HG03039 (cell line): ENCODE results near the gene MICB.
"Not testable (repeated sequence)": the region's sequence is repeated elsewhere in the genome, so short reads cannot be mapped to it uniquely, and the experiment has no call there.

ENCODE experiments used
- ATAC-seq: cut with Tn5 transposase; IDR thresholded peaks from one replicate; pipeline ENCODE4 v1.9.1; 2021; ENCODE audit warnings: mild to moderate bottlenecking, moderate library complexity; ENCODE audit not compliant: unreplicated experiment

The MICB gene

GRCh38 chr6:31497531-31498476 lies at the start of gene MICB:
MICB (plus strand) TSS chr6:31498145; CDS start chr6:31498194, 49 bp downstream.
- ATAC-seq: peak; percentile 43

DNA sequence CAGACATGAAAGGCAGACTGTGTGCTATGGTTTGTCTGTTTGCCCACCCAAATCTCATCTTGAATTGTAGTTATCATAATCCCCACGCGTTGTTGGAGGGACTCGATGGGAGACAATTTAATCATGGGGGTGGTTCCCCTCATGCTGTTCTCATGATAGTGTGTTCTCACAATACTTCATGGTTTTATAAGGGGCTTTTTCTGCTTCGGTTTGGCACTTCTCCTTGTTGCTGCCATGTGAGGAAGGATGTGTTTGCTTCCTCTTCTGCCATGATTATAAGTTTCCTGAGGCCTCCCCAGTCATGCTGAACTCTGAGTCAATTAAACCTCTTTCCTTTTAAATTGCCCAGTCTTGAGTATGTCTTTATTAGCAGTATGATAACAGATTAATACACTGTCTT lies 47.2 kb upstream of the MICB start:
- no peak for ATAC-seq

GRCh38 chr6:31452859-31453258 lies 45.1 kb upstream of the MICB start:
- no peak for ATAC-seq

DNA sequence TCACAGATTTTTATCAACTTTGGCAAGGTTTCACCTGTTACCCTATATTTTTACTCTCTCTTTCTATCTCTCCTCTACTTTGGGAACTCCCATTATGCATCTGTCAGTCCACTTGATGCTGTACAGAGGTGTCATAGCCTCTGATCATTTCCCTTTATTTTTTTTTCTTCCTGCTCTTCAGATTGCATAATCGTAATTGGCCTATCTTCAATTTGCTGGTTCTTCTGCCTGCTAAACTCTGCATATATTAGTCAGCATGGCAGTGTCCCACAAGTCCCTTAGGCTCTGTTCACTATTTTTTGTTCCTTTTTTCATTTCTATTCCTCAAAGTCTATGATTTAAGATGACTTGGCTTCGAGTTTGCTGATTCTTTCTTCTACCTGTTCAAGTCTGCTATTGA lies 44.7 kb upstream of the MICB start:
- no peak for ATAC-seq

DNA sequence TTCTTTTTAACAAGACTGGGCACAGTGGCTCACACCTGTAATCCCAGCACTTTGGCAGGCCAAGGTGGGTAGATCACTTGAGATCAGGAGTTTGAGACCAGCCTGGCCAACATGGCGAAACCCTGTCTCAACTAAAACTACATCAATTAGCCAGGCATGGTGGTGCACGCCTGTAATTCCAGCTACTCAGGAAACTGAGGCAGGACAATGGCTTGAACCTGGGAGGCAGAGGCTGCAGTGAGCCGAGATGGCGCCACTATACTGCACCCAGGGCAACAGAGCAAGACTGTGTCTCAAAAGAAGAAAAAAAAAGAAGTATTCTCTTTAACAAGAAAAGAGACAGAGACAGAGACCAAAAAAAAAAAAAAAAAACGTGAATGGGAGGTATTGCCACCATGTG lies 38.1 kb upstream of the MICB start:
- not testable (repeated sequence) for ATAC-seq

DNA sequence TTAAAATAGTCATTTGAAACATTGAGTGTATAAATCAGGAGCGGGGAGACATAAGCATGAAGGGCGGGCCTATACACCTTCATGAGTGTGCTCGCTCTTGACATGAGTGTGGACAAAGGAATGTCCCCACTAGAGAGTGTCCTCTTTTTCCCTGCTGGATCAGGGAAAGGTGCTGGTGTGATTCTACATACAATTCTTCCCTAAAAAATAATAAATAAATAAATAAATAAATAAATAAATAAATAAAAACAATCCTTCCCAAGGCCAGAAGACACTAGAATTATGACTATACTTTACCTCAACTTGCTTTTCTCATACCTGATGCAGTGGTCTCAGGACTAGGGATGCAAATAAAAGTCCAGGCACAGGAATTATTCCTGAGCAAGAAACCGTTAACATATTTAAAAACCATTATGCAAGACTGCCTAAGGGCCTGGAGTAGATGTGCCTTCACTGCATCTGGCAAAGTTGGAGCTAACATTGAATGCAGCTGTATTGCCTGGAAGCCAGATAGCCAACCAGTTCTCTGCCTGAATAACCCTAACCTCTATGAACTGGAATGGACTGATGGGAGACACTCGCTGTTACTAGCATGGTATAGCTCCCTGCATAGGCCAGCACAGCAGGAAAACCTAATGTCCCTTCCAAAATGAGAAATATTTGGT lies 37.5 kb upstream of the MICB start:
- no peak for ATAC-seq

DNA sequence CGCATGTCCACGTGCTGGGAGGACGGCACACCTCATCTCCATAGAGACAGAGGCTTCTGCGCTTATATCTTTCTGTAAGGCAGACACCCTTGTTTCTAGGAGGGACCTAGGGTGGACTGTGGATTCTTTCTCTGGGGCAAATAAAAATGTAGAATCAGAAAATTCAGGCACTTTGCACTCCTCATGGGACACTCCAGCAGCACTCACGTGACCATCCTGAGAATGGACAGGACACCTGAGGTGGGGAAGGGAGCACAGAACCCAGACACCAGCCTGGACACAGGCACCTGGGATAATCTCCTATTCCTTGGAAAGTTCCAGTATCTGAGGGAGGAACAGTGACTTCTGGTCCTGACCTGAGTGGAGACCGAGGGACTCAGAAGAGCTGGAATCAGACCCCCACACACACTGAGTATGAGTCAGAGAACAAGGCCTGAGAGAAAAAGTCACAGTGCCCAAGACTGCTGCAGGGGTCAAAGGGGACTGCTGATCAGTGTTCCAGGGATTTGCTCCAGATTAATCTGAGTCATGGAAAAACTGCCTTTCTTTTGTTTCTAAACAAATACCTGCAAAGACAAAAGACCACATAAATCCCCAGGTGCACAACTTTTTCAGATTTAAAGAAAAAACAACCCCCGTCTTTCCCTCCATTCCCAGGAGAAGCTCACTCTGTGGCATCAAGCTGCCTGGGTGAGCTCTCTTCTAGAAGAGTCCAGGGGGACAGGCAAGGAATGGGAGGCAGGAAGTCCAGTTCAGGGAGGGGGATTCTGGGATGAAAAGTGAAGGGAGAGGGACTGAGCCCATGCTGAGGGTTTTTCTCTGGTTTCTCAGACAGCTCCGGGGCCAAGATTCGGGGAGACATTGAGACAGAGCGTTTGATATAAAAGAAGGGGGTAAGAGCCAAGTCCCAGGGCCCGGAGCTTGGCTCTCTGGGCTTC lies 35.6 kb upstream of the MICB start:
- no peak for ATAC-seq

DNA sequence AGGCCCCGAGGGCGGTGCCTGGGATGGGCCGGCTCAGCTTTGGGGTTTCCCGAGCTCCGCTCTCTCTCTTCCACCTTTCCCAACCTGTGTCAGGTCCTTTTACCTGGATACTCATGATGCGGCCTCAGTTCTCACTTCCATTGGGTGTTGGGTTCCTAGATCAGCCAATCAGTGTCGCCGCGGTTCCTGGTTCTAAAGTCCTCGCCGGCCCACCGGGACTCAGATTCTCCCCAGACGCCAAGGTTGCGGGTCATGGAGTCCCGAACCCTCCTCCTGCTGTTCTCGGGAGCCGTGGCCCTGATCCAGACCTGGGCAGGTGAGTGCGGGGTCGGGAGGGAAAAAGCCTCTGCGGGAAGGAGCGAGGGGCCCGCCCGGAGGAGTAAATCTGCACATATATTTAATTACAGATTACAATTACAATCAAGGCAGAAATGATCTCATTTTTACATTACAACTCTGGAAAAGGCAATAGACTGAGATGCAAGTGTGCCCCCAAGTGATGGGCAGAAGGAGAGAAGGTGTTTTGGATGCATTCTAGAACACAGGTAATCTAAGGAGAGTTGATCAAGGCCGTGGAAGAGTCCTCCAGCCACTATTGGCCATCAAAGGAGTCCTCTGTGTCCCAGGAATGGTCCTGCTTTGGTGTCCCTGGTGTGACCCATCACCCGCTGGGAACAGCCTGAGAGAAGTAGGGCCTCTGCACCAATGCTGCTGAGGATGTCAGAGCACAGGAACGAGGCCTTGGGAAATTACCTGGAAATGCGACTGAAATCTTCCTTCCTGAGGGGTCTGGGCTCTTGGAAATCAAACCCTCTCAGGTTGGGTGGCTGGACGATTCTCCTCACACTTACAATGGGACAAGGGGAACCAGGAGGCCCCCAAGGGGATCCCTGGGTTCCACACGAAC lies 34.7 kb upstream of the MICB start:
- ATAC-seq: no peak

DNA sequence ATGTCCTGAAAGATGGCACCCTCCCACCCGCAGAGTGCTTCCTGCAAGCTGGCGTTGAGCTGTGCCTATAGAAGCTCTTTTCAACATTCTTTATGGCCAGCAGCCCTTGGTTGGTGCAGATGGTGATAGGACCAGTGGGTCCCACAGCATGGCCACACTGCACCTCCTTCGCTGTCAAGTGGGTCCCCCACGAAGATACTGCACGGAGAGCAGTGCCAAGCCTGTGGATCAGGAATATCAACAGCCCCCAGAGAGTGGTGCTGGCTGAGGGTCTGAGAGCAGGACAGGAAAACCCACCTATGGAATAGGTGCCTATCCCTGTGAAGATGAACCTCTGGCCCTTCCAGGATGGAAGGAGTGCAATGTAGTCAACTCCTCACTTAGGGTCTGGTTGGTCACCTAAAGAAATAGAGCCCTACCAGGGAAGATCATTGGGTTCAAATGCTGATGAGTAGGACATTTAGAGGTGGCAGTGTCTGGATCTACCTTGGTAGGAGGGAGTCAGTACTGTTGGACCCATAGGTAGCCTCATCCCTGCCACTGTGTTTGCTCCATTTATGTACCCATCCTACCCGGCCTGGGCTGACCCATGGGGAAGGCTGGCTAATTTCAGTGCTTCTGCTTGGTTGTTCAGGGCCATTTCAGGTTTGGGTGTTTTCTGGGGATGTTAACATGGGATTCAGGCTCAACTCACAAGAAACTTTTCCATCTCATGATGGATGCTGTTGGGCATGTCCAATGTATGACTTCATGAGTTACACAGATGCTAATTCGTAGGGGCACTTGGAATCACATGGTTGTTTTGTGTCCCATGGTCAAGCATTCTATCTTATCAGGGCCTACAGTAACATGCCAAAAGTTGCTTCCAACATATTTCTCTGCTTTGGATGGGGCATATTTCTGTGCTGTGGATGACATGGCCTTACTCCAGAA lies 33.4 kb upstream of the MICB start:
- ATAC-seq: no peak

- ATAC-seq: no peak
Measured at GRCh38 chr6:31465185-31465536, 32.8 kb upstream of the MICB start.

DNA sequence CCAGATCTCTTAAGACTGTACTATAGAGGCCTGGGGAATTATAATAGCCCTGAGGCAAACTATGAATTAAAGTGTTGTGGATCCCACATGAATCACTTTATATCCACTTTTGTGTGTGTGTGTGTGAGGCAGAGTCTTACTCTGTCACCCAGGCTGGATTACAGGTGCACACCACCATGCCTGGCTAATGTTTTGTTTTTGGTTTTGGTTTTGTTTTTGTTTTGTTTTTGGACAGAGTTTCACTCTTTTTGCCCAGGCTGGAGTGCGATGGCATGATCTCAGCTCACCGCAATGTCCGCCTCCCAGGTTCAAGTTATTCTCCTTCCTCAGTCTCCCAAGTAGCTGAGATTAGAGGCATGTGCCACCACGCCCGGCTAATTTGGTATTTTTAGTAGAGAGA lies 32.2 kb upstream of the MICB start:
- no peak for ATAC-seq

GRCh38 chr6:31466466-31466865 lies 31.5 kb upstream of the MICB start:
- no peak for ATAC-seq

GRCh38 chr6:31467151-31467550 lies 30.8 kb upstream of the MICB start:
- ATAC-seq: no peak

DNA sequence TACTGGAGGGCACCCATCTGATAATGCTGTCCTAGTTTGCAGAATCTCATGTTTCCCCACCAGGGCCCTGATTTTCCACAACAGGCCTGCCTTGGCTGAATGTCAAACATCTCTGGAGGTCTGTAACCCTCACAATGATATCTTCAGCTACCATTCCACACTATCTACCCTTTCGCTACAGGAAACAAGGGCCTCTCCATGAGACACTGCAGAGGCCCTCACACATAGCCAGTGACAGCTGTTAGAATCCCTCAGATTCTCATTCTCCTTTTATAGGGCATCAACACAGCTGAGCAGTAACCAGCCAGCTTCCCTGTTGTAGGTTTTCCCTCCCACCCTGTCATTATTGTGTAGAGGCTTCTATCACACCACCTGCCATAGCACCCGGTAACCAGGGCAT lies 29.6 kb upstream of the MICB start:
- no peak for ATAC-seq

DNA sequence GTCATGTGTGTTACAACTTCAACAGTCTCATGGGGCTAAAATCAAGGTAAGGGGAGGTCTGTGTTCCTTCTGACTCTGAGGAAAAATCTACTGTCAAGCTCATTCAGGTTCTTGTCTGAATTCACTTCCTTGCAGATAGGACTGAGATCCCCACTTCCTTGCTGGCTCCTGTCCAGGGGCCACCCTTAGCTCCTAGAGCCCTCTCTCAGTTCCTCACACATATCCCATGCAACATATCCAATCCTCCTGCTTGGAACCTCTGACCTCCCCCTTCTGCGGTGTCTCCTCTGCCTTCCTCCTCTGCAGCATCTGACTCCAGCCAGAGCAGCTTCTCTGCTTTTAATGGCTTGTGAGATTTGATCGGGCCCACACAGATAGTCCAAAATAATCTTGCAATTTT lies 27.1 kb upstream of the MICB start:
- ATAC-seq: no peak

DNA sequence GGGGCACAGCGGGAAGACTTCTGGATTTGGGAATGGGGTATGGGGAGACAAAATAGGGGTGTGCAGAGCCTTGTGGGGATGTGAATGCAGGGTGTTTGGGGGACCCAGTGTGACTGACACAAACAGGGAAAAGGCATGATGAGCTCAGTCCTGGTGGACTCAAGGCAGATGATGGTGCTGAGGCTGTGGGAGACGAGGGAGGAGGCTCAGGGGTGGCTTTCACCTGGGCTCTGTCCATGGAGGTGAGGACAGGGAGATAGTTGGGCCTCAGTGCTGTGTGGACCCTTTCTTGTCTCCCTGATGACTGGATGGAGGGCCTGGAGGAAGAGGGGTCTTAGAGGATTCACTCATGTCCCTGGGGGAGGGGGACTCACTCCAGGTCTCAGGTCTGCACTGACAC lies 26.2 kb upstream of the MICB start:
- no peak for ATAC-seq

DNA sequence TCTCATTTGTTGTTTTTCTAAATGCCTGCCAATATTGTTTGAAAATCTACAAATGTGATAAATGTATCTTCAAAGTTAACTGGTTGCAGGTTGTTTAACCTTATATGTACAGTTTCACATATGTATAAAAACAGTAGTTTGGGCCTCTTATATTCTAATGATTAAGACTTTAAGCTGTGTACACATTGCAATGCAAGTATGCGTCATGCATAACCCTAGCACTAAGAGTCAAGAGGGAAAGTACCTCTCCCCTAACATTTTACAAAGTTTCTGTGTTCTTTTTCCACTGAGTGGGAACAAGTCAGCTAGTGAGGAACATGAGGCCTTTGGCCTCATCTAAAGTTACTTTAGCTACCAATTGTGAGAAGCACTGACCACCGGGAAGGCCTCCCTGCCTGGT lies 25.7 kb upstream of the MICB start:
- no peak for ATAC-seq

- no peak for ATAC-seq
Measured at GRCh38 chr6:31473244-31473643, 24.7 kb upstream of the MICB start.
